ENCODE data around the gene DOCK4. TPM values are rescaled to one million over a fixed set of nuclear protein-coding genes. Genes with fewer than 3 reads are reported as not detected.

Gene DOCK4
- total RNA-seq, 2 donors from 2014 or later: 6.5 to 11.1 TPM

GRCh38 chr7:111676811-111677210 is 529.4 kb downstream of the DOCK4 start:
- Histone ChIP-seq H3K4me1 (no peaks in the 10 kb centered on the region), H3K9ac (ENCODE audit: low read depth in 2 of 2, low read length in 2 of 2) (no peak overlapping the region), H3K27ac (no peak overlapping the region), H3K4me3 (no peak overlapping the region), H3K9me3 (no peaks in the 10 kb centered on the region), H3K36me3 (no peaks in the 10 kb centered on the region), H3K27me3 (no peaks in the 10 kb centered on the region)
- TF ChIP-seq CTCF (IDR thresholded peaks at IDR 0.05): no peak
- intact Hi-C loops (cut with DNase I): no loop called here
- no peak for DNase-seq

Other genes with a start within 250 kb of the DOCK4 start
- gene ZNF277, start 296 bp upstream of the DOCK4 start, total RNA-seq: 10 to 100 TPM; 14.1 to 27.4 TPM
- 10 to 100 TPM; 35.9 to 41.0 TPM for gene IFRD1, start 244.1 kb upstream of the DOCK4 start, total RNA-seq

All from colonic mucosa (tissue), 4 donors.